ENCODE results near the gene SGPP2. TPM values are rescaled to one million over a fixed set of nuclear protein-coding genes. Genes with fewer than 3 reads are reported as not detected.
"Not testable (repeated sequence)": the region's sequence is repeated elsewhere in the genome, so short reads cannot be mapped to it uniquely, and the experiment has no call there.

Gene SGPP2
- total and polyA plus RNA-seq, 2 donors = 4.4 to 5.4 TPM

DNA sequence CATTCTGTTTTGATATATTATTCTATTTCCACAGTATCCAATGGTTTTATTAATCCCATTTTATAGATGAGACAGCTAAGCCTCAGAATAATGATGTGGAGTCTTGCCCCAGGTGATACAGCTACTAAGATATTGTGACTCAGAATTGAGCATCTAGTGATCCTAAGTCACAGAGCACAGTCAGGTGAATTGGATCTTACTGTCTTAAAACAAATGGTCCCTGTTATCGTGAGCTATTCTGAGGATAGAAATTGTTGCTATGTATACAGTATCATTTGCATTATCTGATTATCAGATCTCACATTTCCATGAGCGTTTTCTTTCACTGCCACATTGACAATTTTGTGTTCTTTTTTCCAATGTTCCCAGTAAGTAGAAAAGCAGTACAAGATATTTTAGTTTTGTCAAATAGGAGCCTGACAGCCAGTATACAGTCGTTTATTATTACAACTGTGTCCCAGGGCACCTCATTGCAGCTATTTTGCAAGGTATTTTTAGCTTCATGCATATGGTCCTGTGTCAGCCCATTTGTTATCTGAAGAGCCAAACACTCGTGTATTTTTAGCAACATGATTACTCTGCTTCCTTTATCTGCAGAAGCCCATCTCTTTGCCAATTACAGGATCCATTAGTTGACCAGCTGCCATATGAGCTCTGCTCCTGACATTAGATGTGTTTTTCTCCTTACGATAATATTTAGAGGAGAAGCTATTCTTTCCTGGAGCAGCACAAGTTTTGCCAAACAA, 25.1 kb upstream of the SGPP2 start:
- H3K36me3 ChIP-seq (ENCODE audit: control insufficient read depth in 2 of 2, insufficient read depth in 2 of 2, low read length in 1 of 2) = no peaks in the 10 kb centered on the region
- no peaks in the 10 kb centered on the region for H3K27me3 ChIP-seq (ENCODE audit: control insufficient read depth in 2 of 2, insufficient read depth in 1 of 2, low read length in 1 of 2)
- no peak overlapping the region for H3K27ac ChIP-seq (ENCODE audit: low read depth in 1 of 2, low read length in 1 of 2)
- H3K9me3 ChIP-seq (ENCODE audit: control insufficient read depth in 2 of 2, insufficient read depth in 1 of 2, low read length in 1 of 2) = no peaks in the 10 kb centered on the region
- H3K4me3 ChIP-seq (ENCODE audit: low read length in 2 of 2) = no peak overlapping the region
- H3K4me1 ChIP-seq (ENCODE audit: control insufficient read depth in 2 of 2, insufficient read depth in 2 of 2, low read length in 2 of 2) = no peaks in the 10 kb centered on the region
- DNase-seq (ENCODE audit: low read depth in 6 of 9, low spot score in 9 of 9) = no peak
- 74% methylated on average over 5 of the region's 5 CpGs for WGBS

DNA sequence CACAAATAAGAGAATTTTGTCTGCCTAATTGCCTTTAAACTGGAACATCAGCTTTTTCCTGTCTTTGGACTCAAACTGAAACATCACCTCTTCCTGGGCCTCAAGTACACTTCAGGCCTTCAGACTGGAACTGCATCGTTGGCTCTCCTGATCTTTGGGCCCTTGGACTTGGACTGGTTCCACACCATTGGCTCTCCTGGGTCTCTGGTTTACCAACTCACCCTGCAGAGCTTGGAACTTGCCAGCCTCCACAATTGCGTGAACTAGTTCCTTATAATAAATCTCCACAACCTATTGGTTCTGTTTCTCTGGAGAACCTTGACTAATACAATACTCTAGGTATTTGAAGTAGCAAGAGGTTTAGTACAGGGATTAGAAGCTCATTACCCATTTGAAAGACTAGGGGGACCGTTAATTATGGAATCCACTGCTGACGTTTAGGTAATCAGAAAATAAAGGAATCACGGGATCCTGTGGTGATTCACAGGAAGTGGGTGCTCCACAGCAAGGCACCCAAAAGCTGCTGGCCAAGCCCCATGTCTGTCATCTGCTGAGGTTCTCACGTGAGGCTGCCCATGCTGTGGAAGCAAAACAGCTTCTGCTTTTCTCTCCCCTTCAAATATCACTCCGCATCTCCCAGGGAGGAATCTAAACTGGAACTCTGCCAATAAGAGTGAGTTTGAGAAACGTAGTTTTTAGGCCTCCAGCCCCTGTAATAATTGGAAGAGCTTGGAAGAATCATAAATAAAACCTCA, 20.0 kb upstream of the SGPP2 start:
- no peaks in the 10 kb centered on the region for H3K4me1 ChIP-seq (ENCODE audit: control insufficient read depth in 2 of 2, insufficient read depth in 2 of 2, low read length in 2 of 2)
- no peaks in the 10 kb centered on the region for H3K27me3 ChIP-seq (ENCODE audit: control insufficient read depth in 2 of 2, insufficient read depth in 1 of 2, low read length in 1 of 2)
- DNase-seq (ENCODE audit: low read depth in 6 of 9, low spot score in 9 of 9) = no peak
- H3K27ac ChIP-seq (ENCODE audit: low read depth in 1 of 2, low read length in 1 of 2) = no peak overlapping the region
- no peak overlapping the region for H3K4me3 ChIP-seq (ENCODE audit: low read length in 2 of 2)
- H3K9me3 ChIP-seq (ENCODE audit: control insufficient read depth in 2 of 2, insufficient read depth in 1 of 2, low read length in 1 of 2) = no peaks in the 10 kb centered on the region
- WGBS = 25% methylated on average over 8 of the region's 8 CpGs
- no peaks in the 10 kb centered on the region for H3K36me3 ChIP-seq (ENCODE audit: control insufficient read depth in 2 of 2, insufficient read depth in 2 of 2, low read length in 1 of 2)

DNA sequence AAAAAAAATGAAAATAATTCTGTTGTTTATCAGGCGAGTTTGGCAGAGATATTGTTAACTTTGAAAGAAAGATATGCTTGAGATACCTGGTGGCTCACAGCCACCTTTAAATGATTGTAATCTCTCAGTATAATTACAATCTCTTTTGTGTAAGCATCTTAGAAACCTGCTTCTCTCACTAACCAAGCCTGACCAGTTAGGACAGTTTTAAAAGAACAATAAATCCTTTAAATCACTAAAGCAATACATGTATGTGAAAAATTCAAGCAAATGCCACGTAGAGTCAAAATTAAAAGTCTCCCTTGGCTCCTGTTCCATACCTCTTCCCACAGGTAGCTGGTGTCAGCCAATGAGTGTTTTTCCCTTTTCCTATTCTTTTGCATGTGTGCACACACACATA, 15.7 kb upstream of the SGPP2 start:
- Histone ChIP-seq H3K9me3 (ENCODE audit: control insufficient read depth in 2 of 2, insufficient read depth in 1 of 2, low read length in 1 of 2) (no peaks in the 10 kb centered on the region), H3K27ac (ENCODE audit: low read depth in 1 of 2, low read length in 1 of 2) (no peak overlapping the region), H3K27me3 (ENCODE audit: control insufficient read depth in 2 of 2, insufficient read depth in 1 of 2, low read length in 1 of 2) (no peaks in the 10 kb centered on the region), H3K4me1 (ENCODE audit: control insufficient read depth in 2 of 2, insufficient read depth in 2 of 2, low read length in 2 of 2) (no peaks in the 10 kb centered on the region), H3K4me3 (ENCODE audit: low read length in 2 of 2) (no peak overlapping the region), H3K36me3 (ENCODE audit: control insufficient read depth in 2 of 2, insufficient read depth in 2 of 2, low read length in 1 of 2) (no peaks in the 10 kb centered on the region)
- no peak for DNase-seq (ENCODE audit: low read depth in 6 of 9, low spot score in 9 of 9)
- WGBS = 88% methylated on average over 2 of the region's 2 CpGs

DNA sequence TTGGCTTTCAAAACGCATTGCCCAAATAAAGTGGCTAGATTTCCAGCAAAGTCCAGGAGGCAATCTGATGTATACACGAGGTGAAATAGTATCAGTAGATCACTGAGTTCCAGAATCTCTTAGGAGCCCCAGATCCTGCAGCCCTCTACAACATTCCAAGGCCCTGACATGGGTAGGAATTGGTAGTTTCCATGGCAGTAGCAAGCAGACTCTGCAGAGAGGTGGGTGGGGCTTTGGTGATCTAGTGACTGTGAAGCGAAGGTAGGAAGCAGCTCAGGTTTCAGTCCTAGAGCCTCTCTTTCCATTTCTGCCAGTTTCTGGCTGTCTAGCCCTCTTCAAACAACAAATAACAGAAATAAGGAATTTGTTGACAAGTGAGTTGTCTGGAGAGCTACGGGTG, 13.8 kb upstream of the SGPP2 start:
- Histone ChIP-seq H3K36me3 (ENCODE audit: control insufficient read depth in 2 of 2, insufficient read depth in 2 of 2, low read length in 1 of 2) (no peaks in the 10 kb centered on the region), H3K27me3 (ENCODE audit: control insufficient read depth in 2 of 2, insufficient read depth in 1 of 2, low read length in 1 of 2) (no peaks in the 10 kb centered on the region), H3K9me3 (ENCODE audit: control insufficient read depth in 2 of 2, insufficient read depth in 1 of 2, low read length in 1 of 2) (no peaks in the 10 kb centered on the region), H3K27ac (ENCODE audit: low read depth in 1 of 2, low read length in 1 of 2) (no peak overlapping the region), H3K4me1 (ENCODE audit: control insufficient read depth in 2 of 2, insufficient read depth in 2 of 2, low read length in 2 of 2) (no peaks in the 10 kb centered on the region), H3K4me3 (ENCODE audit: low read length in 2 of 2) (no peak overlapping the region)
- WGBS = 89% methylated on average over 4 of the region's 4 CpGs
- no peak for DNase-seq (ENCODE audit: low read depth in 6 of 9, low spot score in 9 of 9)

DNA sequence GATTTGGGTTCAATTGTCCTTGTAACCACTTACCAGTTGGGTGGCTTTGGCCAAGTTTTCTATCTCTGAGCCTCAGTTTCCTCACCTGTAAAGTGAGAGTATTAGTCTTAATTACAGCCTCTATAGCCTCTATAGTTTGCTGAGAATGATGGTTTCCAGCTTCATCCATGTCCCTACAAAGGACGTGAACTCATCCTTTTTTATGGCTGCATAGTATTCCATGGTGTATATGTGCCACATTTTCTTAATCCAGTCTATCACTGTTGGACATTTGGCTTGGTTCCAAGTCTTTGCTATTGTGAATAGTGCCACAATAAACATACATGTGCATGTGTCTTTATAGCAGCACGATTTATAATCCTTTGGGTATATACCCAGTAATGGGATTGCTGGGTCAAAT, 12.0 kb upstream of the SGPP2 start:
- H3K27ac ChIP-seq (ENCODE audit: low read depth in 1 of 2, low read length in 1 of 2); DNase-seq (ENCODE audit: low read depth in 6 of 9, low spot score in 9 of 9); H3K4me3 ChIP-seq (ENCODE audit: low read length in 2 of 2); H3K9me3 ChIP-seq (ENCODE audit: control insufficient read depth in 2 of 2, insufficient read depth in 1 of 2, low read length in 1 of 2); H3K36me3 ChIP-seq (ENCODE audit: control insufficient read depth in 2 of 2, insufficient read depth in 2 of 2, low read length in 1 of 2); H3K4me1 ChIP-seq (ENCODE audit: control insufficient read depth in 2 of 2, insufficient read depth in 2 of 2, low read length in 2 of 2); H3K27me3 ChIP-seq (ENCODE audit: control insufficient read depth in 2 of 2, insufficient read depth in 1 of 2, low read length in 1 of 2): not testable (repeated sequence)
- 91% methylated on average over 2 of the region's 2 CpGs for WGBS

DNA sequence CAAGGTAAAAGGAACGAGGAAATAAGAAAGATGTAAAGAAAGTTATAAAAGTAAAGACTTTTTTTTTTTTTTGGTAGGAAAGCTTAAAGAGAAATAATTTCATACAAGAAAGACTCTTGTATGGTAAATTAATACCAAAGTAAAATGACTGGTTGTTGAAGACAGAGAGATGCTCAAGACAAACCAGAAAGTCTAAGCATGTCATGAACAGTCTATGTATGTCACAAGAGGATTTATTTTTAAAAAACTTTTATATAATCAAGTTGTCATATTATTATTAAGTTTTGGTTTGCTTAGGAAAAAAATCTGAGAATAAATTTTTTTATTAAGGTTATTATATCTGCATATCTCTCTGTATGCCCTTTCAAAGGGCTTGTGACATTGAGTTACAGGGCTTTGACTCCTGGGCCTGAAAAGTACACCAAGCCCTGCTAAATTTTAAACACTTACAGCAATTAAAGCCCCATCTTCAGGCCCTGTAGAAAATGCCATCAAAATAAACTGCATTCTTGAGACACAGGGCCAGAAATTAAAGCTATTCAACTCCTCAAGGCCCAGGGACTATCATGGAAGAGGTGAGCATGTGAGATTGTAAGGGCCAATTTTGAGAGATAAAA, 10.9 kb upstream of the SGPP2 start:
- Histone ChIP-seq H3K36me3 (ENCODE audit: control insufficient read depth in 2 of 2, insufficient read depth in 2 of 2, low read length in 1 of 2) (no peaks in the 10 kb centered on the region), H3K27ac (ENCODE audit: low read depth in 1 of 2, low read length in 1 of 2) (no peak overlapping the region), H3K4me1 (ENCODE audit: control insufficient read depth in 2 of 2, insufficient read depth in 2 of 2, low read length in 2 of 2) (no peaks in the 10 kb centered on the region), H3K27me3 (ENCODE audit: control insufficient read depth in 2 of 2, insufficient read depth in 1 of 2, low read length in 1 of 2) (no peaks in the 10 kb centered on the region), H3K4me3 (ENCODE audit: low read length in 2 of 2) (no peak overlapping the region), H3K9me3 (ENCODE audit: control insufficient read depth in 2 of 2, insufficient read depth in 1 of 2, low read length in 1 of 2) (no peaks in the 10 kb centered on the region)
- WGBS = 91% methylated on average over 1 of the region's 1 CpG
- no peak for DNase-seq (ENCODE audit: low read depth in 6 of 9, low spot score in 9 of 9)

DNA sequence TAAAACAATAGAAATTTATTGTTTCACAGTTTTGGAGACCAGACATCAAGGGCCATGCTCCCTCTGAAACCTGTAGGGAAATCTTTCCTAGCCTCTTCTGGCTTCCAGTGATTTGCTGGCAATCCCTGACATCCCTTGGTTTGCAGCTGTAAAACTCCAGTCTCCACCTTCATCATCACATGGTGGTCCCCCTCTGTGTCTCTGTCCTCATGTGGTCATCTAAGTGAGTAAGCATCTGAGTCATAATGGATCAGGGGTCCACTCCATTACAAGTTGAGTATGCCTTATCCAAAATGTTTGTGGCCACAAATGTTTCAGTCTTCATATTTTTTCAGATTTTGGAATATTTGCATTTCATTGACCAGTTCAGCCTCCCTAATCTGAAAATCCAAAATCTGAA, 5.6 kb upstream of the SGPP2 start:
- H3K4me1 ChIP-seq (ENCODE audit: control insufficient read depth in 2 of 2, insufficient read depth in 2 of 2, low read length in 2 of 2) = no peaks in the 10 kb centered on the region
- H3K4me3 ChIP-seq (ENCODE audit: low read length in 2 of 2) = no peak overlapping the region

DNA sequence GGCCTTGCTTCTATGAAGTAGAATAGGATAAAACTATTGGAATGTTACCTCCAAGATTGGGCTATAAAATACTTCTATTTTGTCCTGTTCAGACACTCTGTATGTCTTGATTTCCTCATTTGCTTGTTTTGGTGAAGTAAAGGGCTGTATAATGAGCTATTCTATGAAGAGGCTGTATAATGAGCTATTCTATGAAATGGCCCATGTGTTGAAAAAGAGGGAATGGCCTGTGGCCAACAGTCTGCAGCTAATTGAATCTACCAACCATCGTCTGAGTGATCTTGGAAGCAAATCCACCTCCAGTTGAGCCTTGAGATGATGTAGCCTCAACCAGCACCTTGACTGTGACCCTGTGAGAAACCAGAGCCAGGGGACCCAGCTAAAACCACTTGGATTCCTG, 3.8 kb upstream of the SGPP2 start:
- Histone ChIP-seq H3K36me3 (ENCODE audit: control insufficient read depth in 2 of 2, insufficient read depth in 2 of 2, low read length in 1 of 2) (no peaks in the 10 kb centered on the region), H3K4me3 (ENCODE audit: low read length in 2 of 2) (no peak overlapping the region), H3K9me3 (ENCODE audit: control insufficient read depth in 2 of 2, insufficient read depth in 1 of 2, low read length in 1 of 2) (peaks cover 0 to 4% of the 10 kb centered on the region in 2 donors), H3K27ac (ENCODE audit: low read depth in 1 of 2, low read length in 1 of 2) (no peak overlapping the region), H3K27me3 (ENCODE audit: control insufficient read depth in 2 of 2, insufficient read depth in 1 of 2, low read length in 1 of 2) (peaks cover 27 to 39% of the 10 kb centered on the region in 2 donors), H3K4me1 (ENCODE audit: control insufficient read depth in 2 of 2, insufficient read depth in 2 of 2, low read length in 2 of 2) (no peaks in the 10 kb centered on the region)
- 95% methylated on average over 1 of the region's 1 CpG for WGBS
- no peak for DNase-seq (ENCODE audit: low read depth in 6 of 9, low spot score in 9 of 9)

More for the DNA sequence above, 5.6 kb upstream of the SGPP2 start:
- Histone ChIP-seq H3K27me3 (ENCODE audit: control insufficient read depth in 2 of 2, insufficient read depth in 1 of 2, low read length in 1 of 2) (peaks cover 10 to 22% of the 10 kb centered on the region in 2 donors), H3K36me3 (ENCODE audit: control insufficient read depth in 2 of 2, insufficient read depth in 2 of 2, low read length in 1 of 2) (no peaks in the 10 kb centered on the region), H3K9me3 (ENCODE audit: control insufficient read depth in 2 of 2, insufficient read depth in 1 of 2, low read length in 1 of 2) (no peaks in the 10 kb centered on the region), H3K27ac (ENCODE audit: low read depth in 1 of 2, low read length in 1 of 2) (no peak overlapping the region)
- no peak for DNase-seq (ENCODE audit: low read depth in 6 of 9, low spot score in 9 of 9)

DNA sequence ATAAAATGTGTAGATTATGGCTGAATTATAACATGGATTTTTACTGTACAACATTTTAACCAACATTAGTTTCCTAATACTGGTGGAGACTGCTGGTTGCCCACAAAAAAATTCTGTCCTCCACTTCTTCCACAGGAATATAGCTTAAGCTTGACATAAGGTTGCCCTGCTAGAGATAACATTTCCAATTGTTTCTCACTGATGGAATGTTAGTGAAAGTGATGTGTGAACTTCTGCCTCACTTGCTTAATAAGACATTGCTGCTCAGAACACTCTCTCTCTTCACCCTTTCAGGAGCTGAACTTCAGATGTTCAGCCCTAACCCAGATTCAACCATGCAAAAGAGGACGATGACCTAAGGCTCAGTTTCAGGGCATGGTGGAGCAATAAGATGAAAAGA, 2.7 kb upstream of the SGPP2 start:
- DNase-seq (ENCODE audit: low read depth in 6 of 9, low spot score in 9 of 9) = no peak
- no peaks in the 10 kb centered on the region for H3K36me3 ChIP-seq (ENCODE audit: control insufficient read depth in 2 of 2, insufficient read depth in 2 of 2, low read length in 1 of 2)
- no peak overlapping the region for H3K4me3 ChIP-seq (ENCODE audit: low read length in 2 of 2)
- H3K4me1 ChIP-seq (ENCODE audit: control insufficient read depth in 2 of 2, insufficient read depth in 2 of 2, low read length in 2 of 2) = no peaks in the 10 kb centered on the region
- peaks cover 0 to 4% of the 10 kb centered on the region in 2 donors for H3K9me3 ChIP-seq (ENCODE audit: control insufficient read depth in 2 of 2, insufficient read depth in 1 of 2, low read length in 1 of 2)
- H3K27ac ChIP-seq (ENCODE audit: low read depth in 1 of 2, low read length in 1 of 2) = no peak overlapping the region
- peaks cover 30 to 50% of the 10 kb centered on the region in 2 donors for H3K27me3 ChIP-seq (ENCODE audit: control insufficient read depth in 2 of 2, insufficient read depth in 1 of 2, low read length in 1 of 2)
- 92% methylated on average over 1 of the region's 1 CpG for WGBS
